WTC11 (cell line): ENCODE measurements around the gene KRTAP4-9. TPM values are rescaled to one million over a fixed set of nuclear protein-coding genes. Genes with fewer than 3 reads are reported as not detected.

Experiments used
- ATAC-seq: fragments of 200-7000 bp; cut with Tn5 transposase; 2 replicates; pipeline ENCODE4 v1.10.0; 2021; ENCODE audit warnings: mild to moderate bottlenecking, moderate library complexity
- CTCF ChIA-PET: fragments of 300-600 bp; sonication (Branson Sonifier 250); formaldehyde crosslinking; loops from one replicate; lab custom pipeline; 2021; ENCODE audit warnings: antibody characterized with exemption; lab: Charles Lee
- POLR2A ChIA-PET: fragments of 350-600 bp; sonication (Branson Sonifier 250); formaldehyde crosslinking; loops from one replicate; lab custom pipeline; 2021; ENCODE audit warnings: antibody characterized with exemption; lab: Charles Lee
- DNase-seq: peaks from one replicate; pipeline ENCODE4 v3.0.0; 2021; ENCODE audit warnings: low spot score
- H3K27ac Mint-ChIP-seq: 2 replicates; pipeline ENCODE4 v1.8.0; 2021; ENCODE audit warnings: mixed read lengths
- H3K27me3 Mint-ChIP-seq: 2 replicates; pipeline ENCODE4 v1.8.0; 2021; ENCODE audit warnings: low read depth, mild to moderate bottlenecking, moderate library complexity, mixed read lengths
- H3K36me3 Mint-ChIP-seq: 2 replicates; pipeline ENCODE4 v1.8.0; 2021; ENCODE audit warnings: mixed read lengths
- H3K4me1 Mint-ChIP-seq: 2 replicates; pipeline ENCODE4 v1.8.0; 2022; ENCODE audit warnings: mixed read lengths
- H3K4me3 Mint-ChIP-seq: 2 replicates; pipeline ENCODE4 v1.8.0; 2021; ENCODE audit warnings: mild to moderate bottlenecking, moderate library complexity, mixed read lengths
- H3K9me3 Mint-ChIP-seq: 2 replicates; pipeline ENCODE4 v1.8.0; 2021; ENCODE audit warnings: mixed read lengths
- CDX4 ChIP-seq: fragments of 250-450 bp; sonication (Bioruptor Pico); IDR thresholded peaks from 2 replicates; pipeline ENCODE4 v1.9.0; 2021; ENCODE audit warnings: moderate library complexity, mild to moderate bottlenecking, inconsistent platforms, borderline replicate concordance
- EMX1 ChIP-seq: fragments of 250-450 bp; sonication (Bioruptor Pico); IDR thresholded peaks from 2 replicates; pipeline ENCODE4 v1.8.0; 2021; ENCODE audit warnings: mild to moderate bottlenecking
- FOXJ3 ChIP-seq: sonication (generic); formaldehyde crosslinking; IDR thresholded peaks from 2 replicates; pipeline ENCODE4 v1.9.0; 2021; ENCODE audit warnings: missing genetic modification reagents, mild to moderate bottlenecking, borderline replicate concordance
- FOXK1 ChIP-seq: sonication (generic); formaldehyde crosslinking; IDR thresholded peaks from 2 replicates; pipeline ENCODE4 v1.8.0; 2022; ENCODE audit warnings: mild to moderate bottlenecking, moderate library complexity, missing genetic modification reagents
- FOXP4 ChIP-seq: sonication (generic); formaldehyde crosslinking; IDR thresholded peaks from 2 replicates; pipeline ENCODE4 v1.8.0; 2022; ENCODE audit warnings: mild to moderate bottlenecking, missing genetic modification reagents
- JUN ChIP-seq: sonication (generic); formaldehyde crosslinking; IDR thresholded peaks from 2 replicates; pipeline ENCODE4 v1.8.0; 2023; ENCODE audit warnings: mild to moderate bottlenecking, missing genetic modification reagents
- MYBL2 ChIP-seq: sonication (generic); formaldehyde crosslinking; IDR thresholded peaks from 2 replicates; pipeline ENCODE4 v1.8.1; 2023; ENCODE audit warnings: mild to moderate bottlenecking, moderate library complexity, missing genetic modification reagents
- OVOL2 ChIP-seq: fragments of 250-450 bp; sonication (Bioruptor Pico); IDR thresholded peaks from 2 replicates; pipeline ENCODE4 v1.9.0; 2021; ENCODE audit warnings: mild to moderate bottlenecking, borderline replicate concordance
- PRRX2 ChIP-seq: fragments of 250-450 bp; sonication (Bioruptor Pico); IDR thresholded peaks from 2 replicates; pipeline ENCODE4 v1.8.0; 2021; ENCODE audit warnings: mild to moderate bottlenecking
- RORB ChIP-seq: fragments of 250-450 bp; sonication (Bioruptor Pico); IDR thresholded peaks from 2 replicates; pipeline ENCODE4 v1.9.0; 2021; ENCODE audit warnings: mild to moderate bottlenecking
- ZNF219 ChIP-seq: sonication (generic); formaldehyde crosslinking; IDR thresholded peaks from 2 replicates; pipeline ENCODE4 v1.8.0; 2023; ENCODE audit warnings: missing genetic modification reagents, mild to moderate bottlenecking, borderline replicate concordance
- ZNF416 ChIP-seq: fragments of 250-450 bp; sonication (Bioruptor Pico); IDR thresholded peaks from 2 replicates; pipeline ENCODE4 v1.9.0; 2021; ENCODE audit warnings: mild to moderate bottlenecking, inconsistent platforms
- ZNF512 ChIP-seq: sonication (generic); formaldehyde crosslinking; IDR thresholded peaks from 2 replicates; pipeline ENCODE4 v1.8.1; 2022; ENCODE audit warnings: missing genetic modification reagents, borderline replicate concordance
- ZNF671 ChIP-seq: fragments of 250-450 bp; sonication (Bioruptor Pico); IDR thresholded peaks from 2 replicates; pipeline ENCODE4 v1.8.0; 2021; ENCODE audit warnings: mild to moderate bottlenecking
- total RNA-seq: library from RNA; stranded (reverse); gene quantifications from 3 replicates; pipeline ENCODE4 v1.2.3, GENCODE V29; 2021
- TF ChIP-seq, protein P1 (sequence below): fragments of 250-450 bp; sonication (Bioruptor Pico); IDR thresholded peaks from 2 replicates; pipeline ENCODE4 v1.9.0; 2021; ENCODE audit warnings: mild to moderate bottlenecking, borderline replicate concordance
- TF ChIP-seq, protein P2 (sequence below): fragments of 250-450 bp; sonication (Bioruptor Pico); IDR thresholded peaks from 2 replicates; pipeline ENCODE4 v1.8.0; 2021; ENCODE audit warnings: mild to moderate bottlenecking
- TF ChIP-seq, protein P3 (sequence below): sonication (generic); formaldehyde crosslinking; IDR thresholded peaks from 2 replicates; pipeline ENCODE4 v1.8.1; 2023; ENCODE audit warnings: mild to moderate bottlenecking, missing genetic modification reagents, borderline replicate concordance
- TF ChIP-seq, protein P4 (sequence below): sonication (generic); formaldehyde crosslinking; IDR thresholded peaks from 2 replicates; pipeline ENCODE4 v1.8.0; 2022; ENCODE audit warnings: mild to moderate bottlenecking, missing genetic modification reagents

Gene KRTAP4-9
- total RNA-seq, 1 experiment from 2014 or later: not detected

GRCh38 chr17:41131979-41132378 is 26.8 kb downstream of the KRTAP4-9 start:
- ATAC-seq: no peak
- CTCF ChIA-PET: no interaction called here
- Mint-ChIP-seq H3K27ac (no peak overlapping the region), H3K4me1 (no peaks in the 10 kb centered on the region), H3K9me3 (peaks cover 2% of the 10 kb centered on the region; the same call in 1 of the 2 replicates), H3K4me3 (no peak overlapping the region)
- TF ChIP-seq ZNF671 (CRISPR knock-in tag) (no peak), OVOL2 (CRISPR knock-in tag) (no peak), FOXK1 (CRISPR knock-in tag) (no peak), ZNF512 (no peak), RORB (CRISPR knock-in tag) (no peak), FOXJ3 (CRISPR knock-in tag) (no peak), FOXP4 (CRISPR knock-in tag) (no peak), JUN (CRISPR knock-in tag) (no peak)
- TF ChIP-seq, protein P1, sequence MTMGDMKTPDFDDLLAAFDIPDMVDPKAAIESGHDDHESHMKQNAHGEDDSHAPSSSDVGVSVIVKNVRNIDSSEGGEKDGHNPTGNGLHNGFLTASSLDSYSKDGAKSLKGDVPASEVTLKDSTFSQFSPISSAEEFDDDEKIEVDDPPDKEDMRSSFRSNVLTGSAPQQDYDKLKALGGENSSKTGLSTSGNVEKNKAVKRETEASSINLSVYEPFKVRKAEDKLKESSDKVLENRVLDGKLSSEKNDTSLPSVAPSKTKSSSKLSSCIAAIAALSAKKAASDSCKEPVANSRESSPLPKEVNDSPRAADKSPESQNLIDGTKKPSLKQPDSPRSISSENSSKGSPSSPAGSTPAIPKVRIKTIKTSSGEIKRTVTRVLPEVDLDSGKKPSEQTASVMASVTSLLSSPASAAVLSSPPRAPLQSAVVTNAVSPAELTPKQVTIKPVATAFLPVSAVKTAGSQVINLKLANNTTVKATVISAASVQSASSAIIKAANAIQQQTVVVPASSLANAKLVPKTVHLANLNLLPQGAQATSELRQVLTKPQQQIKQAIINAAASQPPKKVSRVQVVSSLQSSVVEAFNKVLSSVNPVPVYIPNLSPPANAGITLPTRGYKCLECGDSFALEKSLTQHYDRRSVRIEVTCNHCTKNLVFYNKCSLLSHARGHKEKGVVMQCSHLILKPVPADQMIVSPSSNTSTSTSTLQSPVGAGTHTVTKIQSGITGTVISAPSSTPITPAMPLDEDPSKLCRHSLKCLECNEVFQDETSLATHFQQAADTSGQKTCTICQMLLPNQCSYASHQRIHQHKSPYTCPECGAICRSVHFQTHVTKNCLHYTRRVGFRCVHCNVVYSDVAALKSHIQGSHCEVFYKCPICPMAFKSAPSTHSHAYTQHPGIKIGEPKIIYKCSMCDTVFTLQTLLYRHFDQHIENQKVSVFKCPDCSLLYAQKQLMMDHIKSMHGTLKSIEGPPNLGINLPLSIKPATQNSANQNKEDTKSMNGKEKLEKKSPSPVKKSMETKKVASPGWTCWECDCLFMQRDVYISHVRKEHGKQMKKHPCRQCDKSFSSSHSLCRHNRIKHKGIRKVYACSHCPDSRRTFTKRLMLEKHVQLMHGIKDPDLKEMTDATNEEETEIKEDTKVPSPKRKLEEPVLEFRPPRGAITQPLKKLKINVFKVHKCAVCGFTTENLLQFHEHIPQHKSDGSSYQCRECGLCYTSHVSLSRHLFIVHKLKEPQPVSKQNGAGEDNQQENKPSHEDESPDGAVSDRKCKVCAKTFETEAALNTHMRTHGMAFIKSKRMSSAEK: no peak
- TF ChIP-seq, protein P2, sequence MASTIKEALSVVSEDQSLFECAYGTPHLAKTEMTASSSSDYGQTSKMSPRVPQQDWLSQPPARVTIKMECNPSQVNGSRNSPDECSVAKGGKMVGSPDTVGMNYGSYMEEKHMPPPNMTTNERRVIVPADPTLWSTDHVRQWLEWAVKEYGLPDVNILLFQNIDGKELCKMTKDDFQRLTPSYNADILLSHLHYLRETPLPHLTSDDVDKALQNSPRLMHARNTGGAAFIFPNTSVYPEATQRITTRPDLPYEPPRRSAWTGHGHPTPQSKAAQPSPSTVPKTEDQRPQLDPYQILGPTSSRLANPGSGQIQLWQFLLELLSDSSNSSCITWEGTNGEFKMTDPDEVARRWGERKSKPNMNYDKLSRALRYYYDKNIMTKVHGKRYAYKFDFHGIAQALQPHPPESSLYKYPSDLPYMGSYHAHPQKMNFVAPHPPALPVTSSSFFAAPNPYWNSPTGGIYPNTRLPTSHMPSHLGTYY (CRISPR knock-in tag): no peak
- TF ChIP-seq, all 79 proteins: peak for 0
- no peaks in the 10 kb centered on the region for H3K36me3 Mint-ChIP-seq
- POLR2A ChIA-PET: no interaction called here
- no peaks in the 10 kb centered on the region for H3K27me3 Mint-ChIP-seq
- DNase-seq: no peak

GRCh38 chr17:41133880-41134735 is 28.9 kb downstream of the KRTAP4-9 start:
- ChIA-PET CTCF (no interaction called here), POLR2A (no interaction called here)
- Mint-ChIP-seq H3K4me1 (no peaks in the 10 kb centered on the region), H3K36me3 (no peaks in the 10 kb centered on the region), H3K4me3 (no peak overlapping the region), H3K9me3 (peaks cover 15% of the 10 kb centered on the region), H3K27ac (no peak overlapping the region), H3K27me3 (no peaks in the 10 kb centered on the region)
- ATAC-seq: no peak
- no peak for DNase-seq
- TF ChIP-seq PRRX2 (CRISPR knock-in tag): no peak
- no peak for TF ChIP-seq ZNF671 (CRISPR knock-in tag)
- TF ChIP-seq, protein P3, sequence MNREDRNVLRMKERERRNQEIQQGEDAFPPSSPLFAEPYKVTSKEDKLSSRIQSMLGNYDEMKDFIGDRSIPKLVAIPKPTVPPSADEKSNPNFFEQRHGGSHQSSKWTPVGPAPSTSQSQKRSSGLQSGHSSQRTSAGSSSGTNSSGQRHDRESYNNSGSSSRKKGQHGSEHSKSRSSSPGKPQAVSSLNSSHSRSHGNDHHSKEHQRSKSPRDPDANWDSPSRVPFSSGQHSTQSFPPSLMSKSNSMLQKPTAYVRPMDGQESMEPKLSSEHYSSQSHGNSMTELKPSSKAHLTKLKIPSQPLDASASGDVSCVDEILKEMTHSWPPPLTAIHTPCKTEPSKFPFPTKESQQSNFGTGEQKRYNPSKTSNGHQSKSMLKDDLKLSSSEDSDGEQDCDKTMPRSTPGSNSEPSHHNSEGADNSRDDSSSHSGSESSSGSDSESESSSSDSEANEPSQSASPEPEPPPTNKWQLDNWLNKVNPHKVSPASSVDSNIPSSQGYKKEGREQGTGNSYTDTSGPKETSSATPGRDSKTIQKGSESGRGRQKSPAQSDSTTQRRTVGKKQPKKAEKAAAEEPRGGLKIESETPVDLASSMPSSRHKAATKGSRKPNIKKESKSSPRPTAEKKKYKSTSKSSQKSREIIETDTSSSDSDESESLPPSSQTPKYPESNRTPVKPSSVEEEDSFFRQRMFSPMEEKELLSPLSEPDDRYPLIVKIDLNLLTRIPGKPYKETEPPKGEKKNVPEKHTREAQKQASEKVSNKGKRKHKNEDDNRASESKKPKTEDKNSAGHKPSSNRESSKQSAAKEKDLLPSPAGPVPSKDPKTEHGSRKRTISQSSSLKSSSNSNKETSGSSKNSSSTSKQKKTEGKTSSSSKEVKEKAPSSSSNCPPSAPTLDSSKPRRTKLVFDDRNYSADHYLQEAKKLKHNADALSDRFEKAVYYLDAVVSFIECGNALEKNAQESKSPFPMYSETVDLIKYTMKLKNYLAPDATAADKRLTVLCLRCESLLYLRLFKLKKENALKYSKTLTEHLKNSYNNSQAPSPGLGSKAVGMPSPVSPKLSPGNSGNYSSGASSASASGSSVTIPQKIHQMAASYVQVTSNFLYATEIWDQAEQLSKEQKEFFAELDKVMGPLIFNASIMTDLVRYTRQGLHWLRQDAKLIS (CRISPR knock-in tag): no peak
- TF ChIP-seq, protein P4, sequence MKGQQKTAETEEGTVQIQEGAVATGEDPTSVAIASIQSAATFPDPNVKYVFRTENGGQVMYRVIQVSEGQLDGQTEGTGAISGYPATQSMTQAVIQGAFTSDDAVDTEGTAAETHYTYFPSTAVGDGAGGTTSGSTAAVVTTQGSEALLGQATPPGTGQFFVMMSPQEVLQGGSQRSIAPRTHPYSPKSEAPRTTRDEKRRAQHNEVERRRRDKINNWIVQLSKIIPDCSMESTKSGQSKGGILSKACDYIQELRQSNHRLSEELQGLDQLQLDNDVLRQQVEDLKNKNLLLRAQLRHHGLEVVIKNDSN: no peak
- TF ChIP-seq EMX1 (CRISPR knock-in tag): no peak
- no peak for TF ChIP-seq CDX4 (CRISPR knock-in tag)
- TF ChIP-seq ZNF416 (CRISPR knock-in tag): no peak
- no peak for TF ChIP-seq MYBL2 (CRISPR knock-in tag)
- TF ChIP-seq, protein P2 (CRISPR knock-in tag): no peak
- TF ChIP-seq ZNF219 (CRISPR knock-in tag): no peak
